ENCODE measurements around the gene BRI3BP. TPM values are rescaled to one million over a fixed set of nuclear protein-coding genes. Genes with fewer than 3 reads are reported as not detected.

BRI3BP gene
- total RNA-seq, 2 donors from 2014 or later = 5.9 to 8.0 TPM

- Histone ChIP-seq H3K9me3 (no peaks in the 10 kb centered on the region), H3K36me3 (replicated peaks in 1 of 2; ENCODE audit: insufficient read depth in 1 of 2, low read depth in 2 of 2) (peaks cover 13 to 35% of the 10 kb centered on the region in 2 donors), H3K4me1 (no peaks in the 10 kb centered on the region), H3K27me3 (no peaks in the 10 kb centered on the region), H3K4me3 (no peak overlapping the region), H3K27ac (no peak overlapping the region)
- intact Hi-C loops (cut with DNase I) = no loop called here
- TF ChIP-seq CTCF (IDR thresholded peaks at IDR 0.05) (no peak), POLR2A (IDR thresholded peaks at IDR 0.05) (no peak)
- DNase-seq (no peak), ATAC-seq (no peak)
- WGBS, 2 donors = 66 to 90% methylated on average over 4 to 11 of the region's 12 CpGs
Measured at GRCh38 chr12:124971603-124972002, 21.8 kb upstream of the BRI3BP start.

GRCh38 chr12:124972211-124972610 is 21.2 kb upstream of the BRI3BP start:
- Histone ChIP-seq H3K4me3 (no peak overlapping the region), H3K27me3 (no peaks in the 10 kb centered on the region), H3K9me3 (no peaks in the 10 kb centered on the region), H3K4me1 (no peaks in the 10 kb centered on the region), H3K36me3 (replicated peaks in 1 of 2; ENCODE audit: insufficient read depth in 1 of 2, low read depth in 2 of 2) (peaks cover 13 to 34% of the 10 kb centered on the region in 2 donors), H3K27ac (no peak overlapping the region)
- TF ChIP-seq CTCF (IDR thresholded peaks at IDR 0.05) = no peak
- TF ChIP-seq POLR2A (IDR thresholded peaks at IDR 0.05) = no peak
- ATAC-seq = no peak
- no peak for DNase-seq
- intact Hi-C loops (cut with DNase I) = no loop called here
- 93 to 96% methylated on average over 10 of the region's 10 CpGs for WGBS, 2 donors

- Histone ChIP-seq H3K4me3 (no peak overlapping the region), H3K9me3 (no peaks in the 10 kb centered on the region), H3K4me1 (no peaks in the 10 kb centered on the region), H3K36me3 (replicated peaks in 1 of 2; ENCODE audit: insufficient read depth in 1 of 2, low read depth in 2 of 2) (peaks cover 13 to 45% of the 10 kb centered on the region in 2 donors), H3K27me3 (no peaks in the 10 kb centered on the region), H3K27ac (no peak overlapping the region)
- intact Hi-C loops (cut with DNase I) = no loop called here
- WGBS, 2 donors = 80 to 96% methylated on average over 1 to 15 of the region's 15 CpGs
- DNase-seq (no peak), ATAC-seq (no peak)
- TF ChIP-seq CTCF (IDR thresholded peaks at IDR 0.05) = no peak
- TF ChIP-seq POLR2A (IDR thresholded peaks at IDR 0.05) = no peak
Measured at GRCh38 chr12:124975276-124975675, 18.2 kb upstream of the BRI3BP start.

GRCh38 chr12:124976999-124977398 is 16.4 kb upstream of the BRI3BP start:
- Histone ChIP-seq H3K4me3 (no peak overlapping the region), H3K27me3 (no peaks in the 10 kb centered on the region), H3K4me1 (no peaks in the 10 kb centered on the region), H3K9me3 (no peaks in the 10 kb centered on the region), H3K27ac (no peak overlapping the region), H3K36me3 (replicated peaks in 1 of 2; ENCODE audit: insufficient read depth in 1 of 2, low read depth in 2 of 2) (peaks cover 13 to 48% of the 10 kb centered on the region in 2 donors)
- intact Hi-C loops (cut with DNase I) = no loop called here
- ATAC-seq (no peak), DNase-seq (no peak)
- TF ChIP-seq POLR2A (IDR thresholded peaks at IDR 0.05) (no peak), CTCF (IDR thresholded peaks at IDR 0.05) (no peak)
- 94 to 97% methylated on average over 10 of the region's 10 CpGs for WGBS, 2 donors

- Histone ChIP-seq H3K36me3 (replicated peaks in 1 of 2; ENCODE audit: insufficient read depth in 1 of 2, low read depth in 2 of 2) (peaks cover 13 to 56% of the 10 kb centered on the region in 2 donors), H3K27ac (no peak overlapping the region), H3K9me3 (no peaks in the 10 kb centered on the region), H3K4me1 (no peaks in the 10 kb centered on the region), H3K27me3 (no peaks in the 10 kb centered on the region), H3K4me3 (no peak overlapping the region)
- WGBS, 2 donors = 80 to 86% methylated on average over 10 of the region's 10 CpGs
- no peak for ATAC-seq
- intact Hi-C loops (cut with DNase I) = no loop called here
- DNase-seq = no peak
- TF ChIP-seq POLR2A (IDR thresholded peaks at IDR 0.05) = no peak
- no peak for TF ChIP-seq CTCF (IDR thresholded peaks at IDR 0.05)
Measured at GRCh38 chr12:124979568-124979967, 13.9 kb upstream of the BRI3BP start.

All from body of pancreas (tissue), 4 donors.